ENCODE results near the gene LYPD8.

- no peak for TF ChIP-seq ZNF114 (CRISPR knock-in tag; IDR thresholded peaks at IDR 0.05)
- TF ChIP-seq EZH2phosphoT487 (IDR thresholded peaks at IDR 0.05; ENCODE audit: unreplicated experiment): no peak
- TF ChIP-seq CTCF (conservative IDR thresholded peaks at IDR 0.05; ENCODE audit: low read depth in 2 of 2): no peak
- no peak for TF ChIP-seq ZNF331 (CRISPR knock-in tag; IDR thresholded peaks at IDR 0.05; ENCODE audit: low read depth)
- TF ChIP-seq POLR2AphosphoS5 (IDR thresholded peaks at IDR 0.05; ENCODE audit: low read depth): no peak
- no peak for TF ChIP-seq EZH2 (IDR thresholded peaks at IDR 0.05; ENCODE audit: low read depth, unreplicated experiment)
Observed at GRCh38 chr1:248702714-248703113, 52.8 kb downstream of the LYPD8 start, which contains the start of gene OR14I1.
